ENCODE data around the gene RAB3GAP1. TPM values are rescaled to one million over a fixed set of nuclear protein-coding genes. Genes with fewer than 3 reads are reported as not detected.

Gene RAB3GAP1
- polyA plus RNA-seq (42.0 and 43.3 TPM in 2 replicates), polyA minus RNA-seq (93.5 and 104 TPM in 2 replicates)

DNA sequence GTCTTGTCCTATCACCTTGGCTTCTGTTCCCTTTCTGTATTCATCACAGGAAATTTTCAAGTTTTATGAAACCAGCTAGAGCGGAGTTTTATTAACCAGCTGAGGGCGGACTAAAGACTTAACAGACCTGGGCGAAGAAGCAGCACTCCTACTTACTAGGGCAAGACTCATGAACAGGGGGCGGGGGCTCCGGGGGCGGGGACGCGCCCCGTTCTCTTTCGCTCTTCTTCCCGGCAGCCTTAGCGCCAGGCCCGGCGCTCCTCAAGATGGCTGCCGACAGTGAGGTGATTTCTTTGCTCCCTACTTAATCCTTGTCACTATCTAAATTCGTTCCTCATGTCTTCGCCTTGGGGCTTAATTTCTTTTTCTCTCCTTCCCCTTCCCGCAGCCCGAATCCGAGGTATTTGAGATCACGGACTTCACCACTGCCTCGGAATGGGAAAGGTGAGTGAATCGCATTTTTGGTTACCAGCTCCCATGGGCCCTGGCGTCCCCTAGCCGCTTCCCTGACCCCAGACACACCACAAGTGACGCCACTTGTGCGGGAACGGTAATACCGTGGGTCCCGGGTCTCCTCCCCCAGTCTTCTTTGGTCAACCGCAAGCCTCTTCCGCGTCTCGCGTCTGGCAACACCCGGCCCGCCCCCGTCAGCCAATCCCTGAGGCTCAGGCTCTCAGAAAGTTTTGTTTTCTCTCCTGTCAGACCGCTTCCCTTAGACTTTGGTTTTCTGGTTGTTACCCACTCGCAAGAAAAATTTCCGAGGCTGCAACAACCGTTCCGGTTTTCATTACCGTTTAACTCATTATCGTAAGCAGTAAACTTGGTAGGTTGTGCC is at the start of gene RAB3GAP1:
Gene RAB3GAP1, plus strand, starts transcription at position 251 of the 835 bp plus-strand sequence. Its CDS starts 16 bp downstream, at position 267.
- Histone ChIP-seq H3K79me2 (replicated peaks; ENCODE audit: insufficient read depth, low read length) (peaks cover 48% of the 10 kb centered on the region), H3K4me3 (ENCODE audit: low read length) (peak within 1 kb of the TSS; percentile 99), H3K9ac (ENCODE audit: low read length) (peak within 1 kb of the TSS; percentile 94), H2AFZ (ENCODE audit: low read depth, low read length) (peak within 1 kb of the TSS; percentile 100), H3F3A (ENCODE audit: insufficient read depth, low read length, poor library complexity, severe bottlenecking) (no peaks in the 10 kb centered on the region), H3K27ac (ENCODE audit: low read length) (peak within 1 kb of the TSS; percentile 87), H3K9me2 (ENCODE audit: insufficient read depth, low read length) (no peaks in the 10 kb centered on the region), H3K36me3 (ENCODE audit: insufficient read depth, low read length) (no peaks in the 10 kb centered on the region), H3K9me3 (ENCODE audit: low read length) (no peaks in the 10 kb centered on the region), H3K4me2 (ENCODE audit: low read length) (peak within 1 kb of the TSS; percentile 85), H4K20me1 (ENCODE audit: insufficient read depth) (no peaks in the 10 kb centered on the region), H3K27me3 (ENCODE audit: insufficient read depth, low read depth, low read length) (no peaks in the 10 kb centered on the region)
- TF ChIP-seq, protein P1, sequence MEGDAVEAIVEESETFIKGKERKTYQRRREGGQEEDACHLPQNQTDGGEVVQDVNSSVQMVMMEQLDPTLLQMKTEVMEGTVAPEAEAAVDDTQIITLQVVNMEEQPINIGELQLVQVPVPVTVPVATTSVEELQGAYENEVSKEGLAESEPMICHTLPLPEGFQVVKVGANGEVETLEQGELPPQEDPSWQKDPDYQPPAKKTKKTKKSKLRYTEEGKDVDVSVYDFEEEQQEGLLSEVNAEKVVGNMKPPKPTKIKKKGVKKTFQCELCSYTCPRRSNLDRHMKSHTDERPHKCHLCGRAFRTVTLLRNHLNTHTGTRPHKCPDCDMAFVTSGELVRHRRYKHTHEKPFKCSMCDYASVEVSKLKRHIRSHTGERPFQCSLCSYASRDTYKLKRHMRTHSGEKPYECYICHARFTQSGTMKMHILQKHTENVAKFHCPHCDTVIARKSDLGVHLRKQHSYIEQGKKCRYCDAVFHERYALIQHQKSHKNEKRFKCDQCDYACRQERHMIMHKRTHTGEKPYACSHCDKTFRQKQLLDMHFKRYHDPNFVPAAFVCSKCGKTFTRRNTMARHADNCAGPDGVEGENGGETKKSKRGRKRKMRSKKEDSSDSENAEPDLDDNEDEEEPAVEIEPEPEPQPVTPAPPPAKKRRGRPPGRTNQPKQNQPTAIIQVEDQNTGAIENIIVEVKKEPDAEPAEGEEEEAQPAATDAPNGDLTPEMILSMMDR (IDR thresholded peaks at IDR 0.05; ENCODE audit: poor library complexity, severe bottlenecking), result no peak
- TF ChIP-seq RAD21 (conservative IDR thresholded peaks at IDR 0.05) (peak; percentile 29), EZH2 (IDR thresholded peaks at IDR 0.05; ENCODE audit: borderline replicate concordance, insufficient read depth, low read length, poor library complexity, severe bottlenecking) (no peak), SMC3 (conservative IDR thresholded peaks at IDR 0.05; ENCODE audit: poor library complexity) (peak; percentile 22), EP300 (conservative IDR thresholded peaks at IDR 0.05; ENCODE audit: poor library complexity, severe bottlenecking) (no peak), POLR2AphosphoS5 (IDR thresholded peaks at IDR 0.05) (peak; percentile 90), MXI1 (conservative IDR thresholded peaks at IDR 0.05; ENCODE audit: poor library complexity, severe bottlenecking) (peak; percentile 51), TAF1 (IDR thresholded peaks at IDR 0.05; ENCODE audit: low read depth) (peak; percentile 76)
- TF ChIP-seq, protein P2, sequence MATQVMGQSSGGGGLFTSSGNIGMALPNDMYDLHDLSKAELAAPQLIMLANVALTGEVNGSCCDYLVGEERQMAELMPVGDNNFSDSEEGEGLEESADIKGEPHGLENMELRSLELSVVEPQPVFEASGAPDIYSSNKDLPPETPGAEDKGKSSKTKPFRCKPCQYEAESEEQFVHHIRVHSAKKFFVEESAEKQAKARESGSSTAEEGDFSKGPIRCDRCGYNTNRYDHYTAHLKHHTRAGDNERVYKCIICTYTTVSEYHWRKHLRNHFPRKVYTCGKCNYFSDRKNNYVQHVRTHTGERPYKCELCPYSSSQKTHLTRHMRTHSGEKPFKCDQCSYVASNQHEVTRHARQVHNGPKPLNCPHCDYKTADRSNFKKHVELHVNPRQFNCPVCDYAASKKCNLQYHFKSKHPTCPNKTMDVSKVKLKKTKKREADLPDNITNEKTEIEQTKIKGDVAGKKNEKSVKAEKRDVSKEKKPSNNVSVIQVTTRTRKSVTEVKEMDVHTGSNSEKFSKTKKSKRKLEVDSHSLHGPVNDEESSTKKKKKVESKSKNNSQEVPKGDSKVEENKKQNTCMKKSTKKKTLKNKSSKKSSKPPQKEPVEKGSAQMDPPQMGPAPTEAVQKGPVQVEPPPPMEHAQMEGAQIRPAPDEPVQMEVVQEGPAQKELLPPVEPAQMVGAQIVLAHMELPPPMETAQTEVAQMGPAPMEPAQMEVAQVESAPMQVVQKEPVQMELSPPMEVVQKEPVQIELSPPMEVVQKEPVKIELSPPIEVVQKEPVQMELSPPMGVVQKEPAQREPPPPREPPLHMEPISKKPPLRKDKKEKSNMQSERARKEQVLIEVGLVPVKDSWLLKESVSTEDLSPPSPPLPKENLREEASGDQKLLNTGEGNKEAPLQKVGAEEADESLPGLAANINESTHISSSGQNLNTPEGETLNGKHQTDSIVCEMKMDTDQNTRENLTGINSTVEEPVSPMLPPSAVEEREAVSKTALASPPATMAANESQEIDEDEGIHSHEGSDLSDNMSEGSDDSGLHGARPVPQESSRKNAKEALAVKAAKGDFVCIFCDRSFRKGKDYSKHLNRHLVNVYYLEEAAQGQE (IDR thresholded peaks at IDR 0.05; ENCODE audit: borderline replicate concordance), result peak; percentile 41

DNA sequence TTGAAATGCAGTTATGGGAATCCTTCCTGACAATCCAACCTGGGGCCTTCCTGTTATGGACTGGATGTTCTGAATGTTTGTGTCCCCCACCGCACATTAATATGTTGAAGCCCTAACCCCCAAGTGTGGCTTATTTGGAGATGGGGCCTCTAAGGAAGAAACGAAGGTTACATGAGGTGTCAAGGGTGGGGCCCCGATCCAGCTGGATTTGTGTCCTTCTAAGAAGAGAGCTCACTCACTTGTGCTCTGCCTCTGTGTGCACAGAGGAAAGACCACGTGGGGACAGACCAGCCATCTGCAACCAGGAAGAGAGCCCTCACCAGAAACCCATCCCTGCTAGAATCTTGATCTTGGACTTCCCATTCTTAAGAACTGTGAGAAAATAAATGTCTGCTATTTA is 49.3 kb upstream of the RAB3GAP1 start:
- TF ChIP-seq, protein P2 (IDR thresholded peaks at IDR 0.05; ENCODE audit: borderline replicate concordance), result no peak
- no peak for TF ChIP-seq TAF1 (IDR thresholded peaks at IDR 0.05; ENCODE audit: low read depth)
- no peak for TF ChIP-seq EP300 (conservative IDR thresholded peaks at IDR 0.05; ENCODE audit: poor library complexity, severe bottlenecking)
- no peak for TF ChIP-seq SMC3 (conservative IDR thresholded peaks at IDR 0.05; ENCODE audit: poor library complexity)
- no peak for TF ChIP-seq POLR2AphosphoS5 (IDR thresholded peaks at IDR 0.05)
- TF ChIP-seq EZH2 (IDR thresholded peaks at IDR 0.05; ENCODE audit: borderline replicate concordance, insufficient read depth, low read length, poor library complexity, severe bottlenecking), result no peak
- TF ChIP-seq, protein P1 (IDR thresholded peaks at IDR 0.05; ENCODE audit: poor library complexity, severe bottlenecking), result no peak
- TF ChIP-seq MXI1 (conservative IDR thresholded peaks at IDR 0.05; ENCODE audit: poor library complexity, severe bottlenecking), result no peak
- TF ChIP-seq RAD21 (conservative IDR thresholded peaks at IDR 0.05), result no peak
- no peak overlapping the region for H2AFZ ChIP-seq (ENCODE audit: low read depth, low read length)
- H3K4me2 ChIP-seq (ENCODE audit: low read length), result no peak overlapping the region
- no peaks in the 10 kb centered on the region for H3K27me3 ChIP-seq (ENCODE audit: insufficient read depth, low read depth, low read length)
- H3K36me3 ChIP-seq (ENCODE audit: insufficient read depth, low read length), result no peaks in the 10 kb centered on the region
- H3K79me2 ChIP-seq (replicated peaks; ENCODE audit: insufficient read depth, low read length), result no peaks in the 10 kb centered on the region
- H3K9ac ChIP-seq (ENCODE audit: low read length), result no peak overlapping the region
- H3K9me2 ChIP-seq (ENCODE audit: insufficient read depth, low read length), result no peaks in the 10 kb centered on the region
- H3F3A ChIP-seq (ENCODE audit: insufficient read depth, low read length, poor library complexity, severe bottlenecking), result no peaks in the 10 kb centered on the region
- no peak overlapping the region for H3K27ac ChIP-seq (ENCODE audit: low read length)
- no peaks in the 10 kb centered on the region for H4K20me1 ChIP-seq (ENCODE audit: insufficient read depth)
- no peaks in the 10 kb centered on the region for H3K9me3 ChIP-seq (ENCODE audit: low read length)
- H3K4me3 ChIP-seq (ENCODE audit: low read length), result no peak overlapping the region

Data from neural cell (in vitro differentiated cells).